ENCODE measurements around the gene TMX1. TPM values are rescaled to one million over a fixed set of nuclear protein-coding genes. Genes with fewer than 3 reads are reported as not detected.

TMX1 gene
- total and polyA plus RNA-seq, 2 of the 8 experiments (the other 6 are each of a cell fraction or from before 2014, with no cell fraction given) = 26.6 to 84.0 TPM

DNA sequence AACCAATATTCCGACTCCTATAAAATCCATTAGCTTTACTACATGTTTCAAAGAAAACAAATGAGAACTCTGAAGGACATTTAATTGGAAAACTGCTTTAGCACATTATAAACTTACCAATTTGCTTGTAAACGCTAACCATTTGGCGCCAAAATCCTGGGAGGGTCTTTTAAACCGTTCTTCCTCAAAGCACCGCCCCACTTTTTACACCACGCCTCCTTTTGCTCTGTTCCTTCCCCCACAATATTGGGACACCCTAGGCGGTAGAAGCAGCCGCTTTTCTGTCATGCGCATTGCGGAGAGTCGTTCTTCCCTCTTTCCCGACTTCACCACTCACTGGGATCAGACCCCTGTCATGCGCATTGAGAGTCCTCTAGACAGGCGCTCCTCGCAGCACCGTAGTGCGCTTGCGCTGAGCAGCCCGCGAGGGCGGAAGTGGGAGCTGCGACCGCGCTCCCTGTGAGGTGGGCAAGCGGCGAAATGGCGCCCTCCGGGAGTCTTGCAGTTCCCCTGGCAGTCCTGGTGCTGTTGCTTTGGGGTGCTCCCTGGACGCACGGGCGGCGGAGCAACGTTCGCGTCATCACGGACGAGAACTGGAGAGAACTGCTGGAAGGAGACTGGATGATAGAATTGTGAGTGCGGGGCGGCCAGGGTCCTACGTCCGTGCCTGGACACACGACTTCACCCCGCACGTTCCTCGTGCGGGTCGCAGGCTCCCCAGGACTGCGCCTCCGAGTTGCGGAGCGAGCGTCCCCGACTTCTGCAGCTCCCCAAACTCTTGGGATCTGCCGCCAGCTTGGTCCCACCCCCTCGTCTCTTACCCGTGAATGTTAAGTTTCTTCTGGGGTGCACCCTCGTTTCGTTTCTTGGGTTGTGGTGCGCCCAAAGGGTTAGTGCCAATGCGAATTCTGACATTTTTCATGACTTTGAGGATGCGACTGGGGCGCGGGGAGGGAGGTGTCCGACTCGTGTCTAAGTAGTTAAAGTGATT, at the start of gene TMX1 (continued):
- TF ChIP-seq SUZ12 (IDR thresholded peaks at IDR 0.05; ENCODE audit: low read length) (no peak), GTF2F1 (IDR thresholded peaks at IDR 0.05; ENCODE audit: borderline replicate concordance, low read depth, low read length) (no peak; the same call in 1 of the 2 replicates), RAD21 (IDR thresholded peaks at IDR 0.05 in 1 of 2, conservative IDR thresholded peaks at IDR 0.05 in 1 of 2; ENCODE audit: low read depth in 2 of 2, low read length in 2 of 2) (no peak), CBX8 (IDR thresholded peaks at IDR 0.05; ENCODE audit: borderline replicate concordance, low read depth, low read length) (no peak), SIX5 (IDR thresholded peaks at IDR 0.05; ENCODE audit: low read depth, low read length) (no peak), FOSL1 (IDR thresholded peaks at IDR 0.05; ENCODE audit: insufficient read depth, low read depth, low read length) (no peak), HDAC6 (IDR thresholded peaks at IDR 0.05; ENCODE audit: low read depth, low read length) (no peak), POLR2AphosphoS5 (IDR thresholded peaks at IDR 0.05; ENCODE audit: low read depth, low read length) (peak; percentile 92), CEBPB (IDR thresholded peaks at IDR 0.05; ENCODE audit: low read depth, low read length) (0 out of 2 replicates have a peak, but pooled peaks have one; percentile 52), E2F6 (IDR thresholded peaks at IDR 0.05) (peak; percentile 23; the same call in 1 of the 2 replicates), MAX (IDR thresholded peaks at IDR 0.05) (no peak; the same call in 1 of the 2 replicates), ATF2 (IDR thresholded peaks at IDR 0.05; ENCODE audit: low read length) (no peak)
- TF ChIP-seq, protein P1, sequence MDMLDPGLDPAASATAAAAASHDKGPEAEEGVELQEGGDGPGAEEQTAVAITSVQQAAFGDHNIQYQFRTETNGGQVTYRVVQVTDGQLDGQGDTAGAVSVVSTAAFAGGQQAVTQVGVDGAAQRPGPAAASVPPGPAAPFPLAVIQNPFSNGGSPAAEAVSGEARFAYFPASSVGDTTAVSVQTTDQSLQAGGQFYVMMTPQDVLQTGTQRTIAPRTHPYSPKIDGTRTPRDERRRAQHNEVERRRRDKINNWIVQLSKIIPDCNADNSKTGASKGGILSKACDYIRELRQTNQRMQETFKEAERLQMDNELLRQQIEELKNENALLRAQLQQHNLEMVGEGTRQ (IDR thresholded peaks at IDR 0.05; ENCODE audit: low read length) = no peak
- TF ChIP-seq, protein P2, sequence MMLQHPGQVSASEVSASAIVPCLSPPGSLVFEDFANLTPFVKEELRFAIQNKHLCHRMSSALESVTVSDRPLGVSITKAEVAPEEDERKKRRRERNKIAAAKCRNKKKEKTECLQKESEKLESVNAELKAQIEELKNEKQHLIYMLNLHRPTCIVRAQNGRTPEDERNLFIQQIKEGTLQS (IDR thresholded peaks at IDR 0.05; ENCODE audit: insufficient read depth, low read depth, low read length) = no peak
- TF ChIP-seq, protein P3, sequence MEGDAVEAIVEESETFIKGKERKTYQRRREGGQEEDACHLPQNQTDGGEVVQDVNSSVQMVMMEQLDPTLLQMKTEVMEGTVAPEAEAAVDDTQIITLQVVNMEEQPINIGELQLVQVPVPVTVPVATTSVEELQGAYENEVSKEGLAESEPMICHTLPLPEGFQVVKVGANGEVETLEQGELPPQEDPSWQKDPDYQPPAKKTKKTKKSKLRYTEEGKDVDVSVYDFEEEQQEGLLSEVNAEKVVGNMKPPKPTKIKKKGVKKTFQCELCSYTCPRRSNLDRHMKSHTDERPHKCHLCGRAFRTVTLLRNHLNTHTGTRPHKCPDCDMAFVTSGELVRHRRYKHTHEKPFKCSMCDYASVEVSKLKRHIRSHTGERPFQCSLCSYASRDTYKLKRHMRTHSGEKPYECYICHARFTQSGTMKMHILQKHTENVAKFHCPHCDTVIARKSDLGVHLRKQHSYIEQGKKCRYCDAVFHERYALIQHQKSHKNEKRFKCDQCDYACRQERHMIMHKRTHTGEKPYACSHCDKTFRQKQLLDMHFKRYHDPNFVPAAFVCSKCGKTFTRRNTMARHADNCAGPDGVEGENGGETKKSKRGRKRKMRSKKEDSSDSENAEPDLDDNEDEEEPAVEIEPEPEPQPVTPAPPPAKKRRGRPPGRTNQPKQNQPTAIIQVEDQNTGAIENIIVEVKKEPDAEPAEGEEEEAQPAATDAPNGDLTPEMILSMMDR (IDR thresholded peaks at IDR 0.05; ENCODE audit: control extremely low read depth in 1 of 3, insufficient read depth in 1 of 3, low read depth in 1 of 3, low read length in 3 of 3) = peak in 1 of 3 experiments; percentile 11; a peak in 1 of 4 replicates

Data from H1 (cell line).